Transverse colon (tissue), 4 donors: ENCODE measurements around the gene LPIN2.

Source experiments
- CTCF ChIP-seq, 5 experiments: fragments of 200-600 bp in 3 of 5; fragments of 450-650 bp in 2 of 5; sonication (generic) in 3 of 5; IDR thresholded peaks; 1 replicate in 2 of 5; 2 replicates in 3 of 5; pipeline ENCODE4 v1.5.1; 2016 to 2017; ENCODE audit warnings: antibody characterized with exemption in 5 of 5, inconsistent platforms in 3 of 5, mild to moderate bottlenecking in 2 of 5, moderate library complexity in 1 of 5
- POLR2A ChIP-seq: fragments of 450-650 bp; IDR thresholded peaks from one replicate; pipeline ENCODE4 v1.6.1; 2016; ENCODE audit warnings: antibody characterized with exemption, mild to moderate bottlenecking, moderate library complexity
- POLR2AphosphoS5 ChIP-seq, 3 donors: sonication (generic); formaldehyde crosslinking; IDR thresholded peaks; one replicate each; pipeline ENCODE4 v1.6.1; 2016; ENCODE audit warnings: antibody characterized with exemption in 3 of 3

- TF ChIP-seq POLR2A (no peak), CTCF (IDR thresholded peaks at IDR 0.05) (no peak), POLR2AphosphoS5 (IDR thresholded peaks at IDR 0.05) (no peak)
These were observed 36.5 kb downstream of the LPIN2 start for GRCh38 chr18:2976218-2977132.
